ENCODE results near the gene ZBTB16.

Gene ZBTB16

DNA sequence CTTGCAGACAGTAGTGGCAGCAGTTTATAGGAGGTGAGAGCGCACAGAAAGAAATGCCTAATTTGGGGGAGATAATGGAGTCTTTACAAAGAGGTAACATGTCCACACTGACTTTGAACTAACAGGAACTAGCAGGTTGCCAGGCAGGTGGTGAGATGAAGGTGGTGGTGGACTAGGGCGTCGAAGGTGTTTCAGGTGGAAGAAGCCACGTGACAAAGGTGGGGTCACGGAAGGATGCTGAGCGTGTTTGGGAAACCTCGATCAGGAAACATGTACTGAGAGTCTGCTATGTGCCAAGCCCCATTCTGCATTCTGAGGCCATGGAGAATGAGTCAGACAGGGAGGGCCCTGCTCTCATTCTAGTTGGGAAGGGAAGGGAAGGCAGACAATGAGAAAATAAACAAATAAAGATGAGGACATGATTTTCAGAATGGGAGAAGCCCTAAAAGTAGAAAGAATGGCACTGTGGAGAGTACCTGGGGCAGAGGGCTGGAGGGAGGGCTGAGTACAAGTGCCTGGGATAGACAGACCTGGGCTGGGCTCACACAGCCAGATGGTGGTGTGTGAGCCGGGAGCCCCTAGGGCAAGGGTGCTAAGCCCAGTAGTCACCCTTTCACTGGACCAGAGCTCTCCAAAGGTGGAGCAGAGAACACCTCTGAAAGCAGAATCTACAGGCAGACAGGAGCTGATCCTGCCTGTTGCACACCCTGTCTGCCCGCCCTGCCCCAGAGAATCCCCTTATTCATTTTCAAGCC is 220.5 kb downstream of the ZBTB16 start:
- Mint-ChIP-seq H3K36me3 (no peaks in the 10 kb centered on the region), H3K27ac (no peak overlapping the region), H3K27me3 (no peaks in the 10 kb centered on the region), H3K4me3 (no peak overlapping the region), H3K4me1 (no peaks in the 10 kb centered on the region), H3K9me3 (no peaks in the 10 kb centered on the region)

- no peak overlapping the region for H3K27ac Mint-ChIP-seq
Measured at GRCh38 chr11:114280696-114281095, 221.2 kb downstream of the ZBTB16 start.

DNA sequence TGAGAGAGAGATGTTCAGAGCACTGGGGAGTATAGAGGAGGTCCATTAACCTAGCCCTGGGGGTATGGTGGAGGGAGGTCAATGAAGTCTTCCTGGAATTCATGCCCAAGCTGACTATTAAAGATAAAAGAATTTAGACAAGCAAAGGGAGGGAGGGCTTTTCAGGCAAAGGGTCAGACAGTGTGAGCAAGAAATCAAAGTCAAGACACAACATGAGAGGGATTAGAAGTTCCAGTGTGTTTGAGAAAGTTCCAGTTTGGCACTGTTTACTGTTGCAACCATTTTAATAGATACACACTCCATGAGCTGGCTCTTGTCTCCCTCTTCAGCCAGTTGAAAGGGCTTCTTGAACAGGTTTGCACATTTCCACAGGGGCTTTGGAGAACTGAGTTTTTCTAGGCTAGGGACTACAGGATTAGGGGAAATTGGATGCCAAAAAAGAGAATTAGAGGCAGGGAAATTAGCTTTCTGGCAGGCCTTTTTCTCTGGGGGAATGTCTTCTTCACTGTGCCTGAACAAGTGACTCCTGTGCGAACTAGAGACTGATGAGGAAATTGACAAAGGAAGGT is 222.0 kb downstream of the ZBTB16 start:
- H3K27me3 Mint-ChIP-seq, result no peaks in the 10 kb centered on the region
- no peaks in the 10 kb centered on the region for H3K36me3 Mint-ChIP-seq
- no peak overlapping the region for H3K27ac Mint-ChIP-seq
- no peaks in the 10 kb centered on the region for H3K9me3 Mint-ChIP-seq
- H3K4me1 Mint-ChIP-seq, result no peaks in the 10 kb centered on the region
- no peak overlapping the region for H3K4me3 Mint-ChIP-seq

More at GRCh38 chr11:114280696-114281095, 221.2 kb downstream of the ZBTB16 start:
- Mint-ChIP-seq H3K9me3 (no peaks in the 10 kb centered on the region), H3K4me3 (no peak overlapping the region), H3K27me3 (no peaks in the 10 kb centered on the region), H3K4me1 (no peaks in the 10 kb centered on the region), H3K36me3 (no peaks in the 10 kb centered on the region)

- H3K9me3 Mint-ChIP-seq, result no peaks in the 10 kb centered on the region
- H3K36me3 Mint-ChIP-seq, result no peaks in the 10 kb centered on the region
- no peaks in the 10 kb centered on the region for H3K27me3 Mint-ChIP-seq
- no peak overlapping the region for H3K27ac Mint-ChIP-seq
- H3K4me3 Mint-ChIP-seq, result no peak overlapping the region
- no peaks in the 10 kb centered on the region for H3K4me1 Mint-ChIP-seq
Measured at GRCh38 chr11:114282488-114282887, 223.0 kb downstream of the ZBTB16 start.

DNA sequence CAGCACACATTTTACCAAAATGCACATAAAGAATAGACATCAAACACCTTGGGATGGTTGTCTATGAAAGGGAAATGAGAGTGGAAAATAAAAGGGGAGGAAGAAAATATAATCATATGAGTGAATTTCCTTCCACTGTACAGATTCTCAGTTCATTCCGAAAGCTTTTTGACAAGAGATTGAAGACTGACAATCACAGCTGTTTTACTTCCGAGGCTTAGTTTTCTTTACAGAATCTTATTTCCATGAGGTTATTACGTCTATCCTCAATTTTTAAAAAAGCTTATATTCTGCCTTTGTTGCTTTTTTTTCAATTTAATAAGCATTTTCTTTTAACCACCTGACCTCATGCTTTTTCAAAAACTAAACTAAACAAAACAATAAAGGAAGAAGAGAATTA is 223.9 kb downstream of the ZBTB16 start:
- Mint-ChIP-seq H3K4me1 (no peaks in the 10 kb centered on the region), H3K9me3 (no peaks in the 10 kb centered on the region), H3K27me3 (no peaks in the 10 kb centered on the region), H3K27ac (no peak overlapping the region), H3K36me3 (no peaks in the 10 kb centered on the region), H3K4me3 (no peak overlapping the region)

- Mint-ChIP-seq H3K4me1 (no peaks in the 10 kb centered on the region), H3K9me3 (no peaks in the 10 kb centered on the region), H3K27me3 (no peaks in the 10 kb centered on the region), H3K36me3 (no peaks in the 10 kb centered on the region), H3K27ac (no peak overlapping the region), H3K4me3 (no peak overlapping the region)
Measured at GRCh38 chr11:114284021-114284420, 224.5 kb downstream of the ZBTB16 start.

- Mint-ChIP-seq H3K36me3 (no peaks in the 10 kb centered on the region), H3K4me3 (no peak overlapping the region), H3K27ac (no peak overlapping the region), H3K9me3 (no peaks in the 10 kb centered on the region), H3K27me3 (no peaks in the 10 kb centered on the region), H3K4me1 (no peaks in the 10 kb centered on the region)
Measured at GRCh38 chr11:114284914-114285313, 225.4 kb downstream of the ZBTB16 start.

- no peaks in the 10 kb centered on the region for H3K9me3 Mint-ChIP-seq
- H3K36me3 Mint-ChIP-seq, result no peaks in the 10 kb centered on the region
- no peaks in the 10 kb centered on the region for H3K4me1 Mint-ChIP-seq
- H3K27ac Mint-ChIP-seq, result no peak overlapping the region
- H3K4me3 Mint-ChIP-seq, result no peak overlapping the region
- no peaks in the 10 kb centered on the region for H3K27me3 Mint-ChIP-seq
Measured at GRCh38 chr11:114285599-114285998, 226.1 kb downstream of the ZBTB16 start.

DNA sequence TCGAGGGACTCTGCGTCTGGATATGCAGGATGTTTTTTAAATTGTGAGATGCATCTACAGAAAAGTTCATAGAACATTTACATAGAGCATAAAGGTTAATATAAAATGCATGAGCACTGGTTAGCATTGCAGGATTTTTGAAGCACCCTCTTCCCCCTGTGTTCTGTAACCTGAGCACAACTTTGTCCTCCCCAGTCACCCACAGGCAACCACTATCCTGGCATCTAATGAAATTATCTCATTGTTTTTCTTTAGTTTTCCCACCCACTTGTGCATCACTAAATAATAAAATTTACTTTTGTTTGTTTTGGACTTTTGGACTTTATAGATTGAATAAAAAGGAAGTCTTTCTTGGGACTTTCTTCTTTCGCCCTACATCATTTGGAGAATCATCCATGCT is 226.7 kb downstream of the ZBTB16 start:
- H3K27ac Mint-ChIP-seq, result no peak overlapping the region
- no peaks in the 10 kb centered on the region for H3K36me3 Mint-ChIP-seq
- no peaks in the 10 kb centered on the region for H3K9me3 Mint-ChIP-seq
- H3K4me3 Mint-ChIP-seq, result no peak overlapping the region
- H3K4me1 Mint-ChIP-seq, result no peaks in the 10 kb centered on the region
- no peaks in the 10 kb centered on the region for H3K27me3 Mint-ChIP-seq

DNA sequence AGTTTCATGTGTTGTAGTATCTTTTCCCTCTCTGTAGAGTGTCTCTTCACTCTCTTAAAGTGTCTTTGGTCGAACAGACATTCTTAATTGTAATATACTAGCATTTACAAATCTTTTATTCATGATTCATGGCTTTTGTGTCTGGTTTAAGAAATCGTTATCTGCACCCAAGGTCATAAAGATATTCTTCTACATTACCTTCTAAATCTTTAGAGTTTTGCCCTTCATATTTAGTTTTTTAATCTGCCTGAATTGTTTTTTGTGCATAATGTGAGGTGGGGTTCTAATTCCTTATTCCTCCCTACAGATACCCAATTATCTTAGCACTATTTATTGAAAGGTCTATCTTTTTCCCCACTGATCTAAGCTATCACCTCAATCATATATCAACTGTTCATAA is 227.6 kb downstream of the ZBTB16 start:
- no peaks in the 10 kb centered on the region for H3K27me3 Mint-ChIP-seq
- H3K9me3 Mint-ChIP-seq, result no peaks in the 10 kb centered on the region
- H3K4me3 Mint-ChIP-seq, result no peak overlapping the region
- no peak overlapping the region for H3K27ac Mint-ChIP-seq
- H3K4me1 Mint-ChIP-seq, result no peaks in the 10 kb centered on the region
- no peaks in the 10 kb centered on the region for H3K36me3 Mint-ChIP-seq

GRCh38 chr11:114288136-114288535 is 228.6 kb downstream of the ZBTB16 start:
- no peaks in the 10 kb centered on the region for H3K27me3 Mint-ChIP-seq
- H3K27ac Mint-ChIP-seq, result no peak overlapping the region
- H3K4me3 Mint-ChIP-seq, result no peak overlapping the region
- no peaks in the 10 kb centered on the region for H3K4me1 Mint-ChIP-seq
- H3K9me3 Mint-ChIP-seq, result no peaks in the 10 kb centered on the region
- H3K36me3 Mint-ChIP-seq, result no peaks in the 10 kb centered on the region

DNA sequence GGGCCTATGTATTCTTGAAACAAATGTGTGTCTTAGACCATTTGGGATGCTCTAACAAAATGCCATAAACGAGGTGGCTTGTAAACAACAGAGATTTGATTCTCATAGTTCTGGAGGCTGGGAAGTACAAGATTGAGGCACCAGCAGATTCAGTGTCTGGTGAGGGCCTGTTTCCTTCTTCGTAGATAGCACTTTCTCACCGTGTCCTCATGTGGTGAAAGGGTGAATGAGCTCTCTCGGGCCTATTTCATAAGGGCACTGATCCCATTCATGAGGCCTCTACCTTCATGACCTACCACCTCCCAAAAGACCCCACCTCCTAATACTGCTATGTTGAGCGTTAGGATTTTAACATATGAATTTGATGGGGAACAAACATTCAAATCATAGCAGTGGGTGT is 230.3 kb downstream of the ZBTB16 start:
- H3K27ac Mint-ChIP-seq, result no peak overlapping the region
- no peaks in the 10 kb centered on the region for H3K27me3 Mint-ChIP-seq
- no peaks in the 10 kb centered on the region for H3K9me3 Mint-ChIP-seq
- no peak overlapping the region for H3K4me3 Mint-ChIP-seq
- H3K4me1 Mint-ChIP-seq, result no peaks in the 10 kb centered on the region
- H3K36me3 Mint-ChIP-seq, result no peaks in the 10 kb centered on the region

DNA sequence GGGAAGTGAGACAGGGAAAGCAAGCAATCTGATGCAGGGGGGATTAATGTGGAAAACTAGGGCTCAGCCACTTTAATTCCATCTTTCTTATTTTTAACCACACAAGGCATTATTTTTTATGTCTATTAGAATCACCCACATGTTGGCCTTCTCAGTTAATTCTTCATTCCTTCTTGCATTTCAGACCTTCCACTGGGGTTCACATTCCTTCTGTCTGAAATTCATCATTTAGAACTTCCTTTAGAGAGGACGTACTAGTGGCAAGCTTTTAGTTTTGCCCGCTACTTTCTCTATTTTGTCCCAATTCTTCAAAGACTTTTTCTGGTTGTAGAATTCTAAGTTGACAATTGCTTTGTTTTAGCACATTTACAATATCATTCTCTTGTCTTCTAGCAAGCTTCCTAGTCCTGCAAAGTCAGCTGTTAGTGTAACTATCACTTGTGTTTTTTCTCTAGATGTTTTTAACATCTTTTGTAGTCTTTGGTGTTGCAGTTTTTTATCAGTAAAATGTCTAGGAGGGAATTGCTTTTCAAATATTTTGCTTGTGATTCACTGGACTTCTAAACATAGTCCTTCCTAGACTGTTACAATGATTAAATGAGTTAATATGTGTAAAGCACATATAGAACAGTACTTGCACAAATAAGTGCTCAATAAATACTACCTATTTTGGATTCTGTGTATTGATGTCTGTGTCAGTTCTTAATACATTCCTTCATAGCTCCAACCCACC is 231.2 kb downstream of the ZBTB16 start:
- Mint-ChIP-seq H3K27ac (no peak overlapping the region), H3K4me1 (no peaks in the 10 kb centered on the region), H3K9me3 (no peaks in the 10 kb centered on the region), H3K4me3 (no peak overlapping the region), H3K36me3 (no peaks in the 10 kb centered on the region), H3K27me3 (no peaks in the 10 kb centered on the region)

DNA sequence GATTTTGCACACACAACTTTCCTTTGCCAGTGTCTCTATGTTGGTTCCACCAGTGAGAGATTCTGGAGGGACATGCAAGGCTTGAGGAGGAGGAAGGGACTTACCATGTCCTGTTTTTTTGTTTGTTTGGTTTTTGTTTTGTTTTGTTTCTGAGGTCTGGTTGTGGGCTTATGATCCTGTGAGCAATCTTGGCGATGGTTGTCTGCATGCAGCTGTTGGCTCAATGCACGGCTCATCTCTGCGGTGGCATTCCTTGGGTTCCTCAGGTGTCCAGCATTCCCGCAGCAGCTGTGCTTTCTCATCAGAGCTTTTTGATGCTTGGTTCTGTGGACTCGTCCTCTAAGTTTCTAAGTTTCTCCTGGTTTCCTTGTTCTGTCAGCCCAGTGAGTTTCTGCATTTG is 231.9 kb downstream of the ZBTB16 start:
- no peaks in the 10 kb centered on the region for H3K4me1 Mint-ChIP-seq
- H3K27ac Mint-ChIP-seq, result no peak overlapping the region
- H3K27me3 Mint-ChIP-seq, result no peaks in the 10 kb centered on the region
- H3K36me3 Mint-ChIP-seq, result no peaks in the 10 kb centered on the region
- H3K9me3 Mint-ChIP-seq, result no peaks in the 10 kb centered on the region
- H3K4me3 Mint-ChIP-seq, result no peak overlapping the region

- peak overlapping the region; percentile 13 for H3K4me3 Mint-ChIP-seq
Measured at GRCh38 chr11:114291842-114292680, 232.6 kb downstream of the ZBTB16 start.

More at GRCh38 chr11:114291842-114292680, 232.6 kb downstream of the ZBTB16 start:
- no peaks in the 10 kb centered on the region for H3K36me3 Mint-ChIP-seq
- no peaks in the 10 kb centered on the region for H3K4me1 Mint-ChIP-seq
- no peaks in the 10 kb centered on the region for H3K27me3 Mint-ChIP-seq
- no peak overlapping the region for H3K27ac Mint-ChIP-seq
- no peaks in the 10 kb centered on the region for H3K9me3 Mint-ChIP-seq
